ENCODE measurements around the gene RPL36A. TPM values are rescaled to one million over a fixed set of nuclear protein-coding genes. Genes with fewer than 3 reads are reported as not detected.

Gene RPL36A
- total RNA-seq, 1 donor from 2014 or later = 6,478 TPM

DNA sequence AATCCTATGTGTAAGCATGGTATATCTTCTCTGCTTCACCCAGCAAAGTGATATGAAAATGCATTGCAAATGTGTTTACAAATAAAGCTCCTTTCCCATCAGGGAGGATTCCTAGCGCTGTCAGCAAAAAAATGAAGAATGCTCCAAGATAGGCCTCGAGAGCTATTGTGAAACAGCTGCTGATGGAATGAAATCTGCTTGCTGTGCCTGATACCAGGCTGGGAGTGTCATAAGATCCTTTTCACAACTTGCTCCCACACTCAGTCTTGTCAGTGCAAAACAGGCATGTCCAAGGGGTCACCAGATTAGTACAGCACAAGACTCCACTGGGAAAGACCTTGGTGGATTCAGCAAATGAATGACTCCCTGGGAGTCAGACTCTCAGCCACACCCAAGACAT, 51.3 kb downstream of the RPL36A start:
- H3K4me3 Mint-ChIP-seq = no peak overlapping the region
- peaks cover 30% of the 10 kb centered on the region for H3K36me3 Mint-ChIP-seq

More for the DNA sequence above, 51.3 kb downstream of the RPL36A start:
- H3K9me3 Mint-ChIP-seq = peaks cover 14% of the 10 kb centered on the region
- Histone ChIP-seq H3F3A (ENCODE audit: low read depth) (no peaks in the 10 kb centered on the region), H4K20me1 (ENCODE audit: low read depth) (no peaks in the 10 kb centered on the region), H3K27ac (no peak overlapping the region), H3K9me3 (ENCODE audit: low read depth) (no peaks in the 10 kb centered on the region), H3K79me2 (ENCODE audit: low read depth) (no peaks in the 10 kb centered on the region), H3K4me2 (no peak overlapping the region), H2AFZ (replicated peaks) (no peak overlapping the region), H3K4me1 (no peaks in the 10 kb centered on the region), H3K9ac (no peak overlapping the region), H3K36me3 (no peaks in the 10 kb centered on the region), H3K4me3 (no peak overlapping the region), H3K27me3 (no peaks in the 10 kb centered on the region)
- DNase-seq (ENCODE audit: low spot score) = no peak
- no peaks in the 10 kb centered on the region for H3K4me1 Mint-ChIP-seq
- TF ChIP-seq, protein P1, sequence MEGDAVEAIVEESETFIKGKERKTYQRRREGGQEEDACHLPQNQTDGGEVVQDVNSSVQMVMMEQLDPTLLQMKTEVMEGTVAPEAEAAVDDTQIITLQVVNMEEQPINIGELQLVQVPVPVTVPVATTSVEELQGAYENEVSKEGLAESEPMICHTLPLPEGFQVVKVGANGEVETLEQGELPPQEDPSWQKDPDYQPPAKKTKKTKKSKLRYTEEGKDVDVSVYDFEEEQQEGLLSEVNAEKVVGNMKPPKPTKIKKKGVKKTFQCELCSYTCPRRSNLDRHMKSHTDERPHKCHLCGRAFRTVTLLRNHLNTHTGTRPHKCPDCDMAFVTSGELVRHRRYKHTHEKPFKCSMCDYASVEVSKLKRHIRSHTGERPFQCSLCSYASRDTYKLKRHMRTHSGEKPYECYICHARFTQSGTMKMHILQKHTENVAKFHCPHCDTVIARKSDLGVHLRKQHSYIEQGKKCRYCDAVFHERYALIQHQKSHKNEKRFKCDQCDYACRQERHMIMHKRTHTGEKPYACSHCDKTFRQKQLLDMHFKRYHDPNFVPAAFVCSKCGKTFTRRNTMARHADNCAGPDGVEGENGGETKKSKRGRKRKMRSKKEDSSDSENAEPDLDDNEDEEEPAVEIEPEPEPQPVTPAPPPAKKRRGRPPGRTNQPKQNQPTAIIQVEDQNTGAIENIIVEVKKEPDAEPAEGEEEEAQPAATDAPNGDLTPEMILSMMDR (IDR thresholded peaks at IDR 0.05) = no peak
- TF ChIP-seq EZH2phosphoT487 (IDR thresholded peaks at IDR 0.05) (no peak), EZH2 (IDR thresholded peaks at IDR 0.05) (no peak)
- H3K27me3 Mint-ChIP-seq (ENCODE audit: insufficient read depth, low read depth) = peaks cover 2% of the 10 kb centered on the region
- H3K27ac Mint-ChIP-seq = no peak overlapping the region

Other genes starting within 250 kb of the RPL36A start
- gene DRP2, start 171.2 kb upstream of the RPL36A start, total RNA-seq (ENCODE audit: low replicate concordance) = 1.4 and 2.2 TPM in 2 replicates
- not detected in 2 replicates for gene TAF7L, start 99.7 kb upstream of the RPL36A start, total RNA-seq (ENCODE audit: low replicate concordance)
- 7.7 and 9.5 TPM in 2 replicates for gene TIMM8A, start 42.3 kb upstream of the RPL36A start, total RNA-seq (ENCODE audit: low replicate concordance)
- 0.03 TPM in 1 of 2 replicates, not detected in the other for gene BTK, start 4.8 kb upstream of the RPL36A start, total RNA-seq (ENCODE audit: low replicate concordance)
- 45.0 and 48.3 TPM in 2 replicates for gene GLA, start 16.9 kb downstream of the RPL36A start, total RNA-seq (ENCODE audit: low replicate concordance)
- gene HNRNPH2, start 17.2 kb downstream of the RPL36A start, total RNA-seq (ENCODE audit: low replicate concordance) = 64.5 and 93.3 TPM in 2 replicates
- 8.8 and 14.1 TPM in 2 replicates for gene ARMCX4, start 94.4 kb downstream of the RPL36A start, total RNA-seq (ENCODE audit: low replicate concordance)
- 30.8 and 41.9 TPM in 2 replicates for gene ARMCX1, start 159.5 kb downstream of the RPL36A start, total RNA-seq (ENCODE audit: low replicate concordance)
- gene ARMCX6, start 227.0 kb downstream of the RPL36A start, total RNA-seq (ENCODE audit: low replicate concordance) = 23.8 and 35.6 TPM in 2 replicates
- gene ARMCX3, start 232.1 kb downstream of the RPL36A start, total RNA-seq (ENCODE audit: low replicate concordance) = 31.2 and 40.7 TPM in 2 replicates